ENCODE results near the gene TCFL5.

GRCh38 chr20:62813588-62813987 is 48.0 kb downstream of the TCFL5 start:
- no peak for TF ChIP-seq CTCF (IDR thresholded peaks at IDR 0.05; ENCODE audit: low read depth, low read length)
- no peak for TF ChIP-seq MYC (IDR thresholded peaks at IDR 0.05; ENCODE audit: low read depth, low read length)
- TF ChIP-seq POLR2A (IDR thresholded peaks at IDR 0.05; ENCODE audit: extremely low read depth, insufficient read length) = no peak
- no peak for TF ChIP-seq MAX (IDR thresholded peaks at IDR 0.05; ENCODE audit: low read depth, low read length)
